H54 (cell line): ENCODE data around the gene PDGFA.

Experiments
- DNase-seq: peaks from one replicate; pipeline ENCODE4 v3.0.0; 2011; ENCODE audit warnings: low spot score, mixed read lengths; ENCODE audit not compliant: insufficient read length
- FAIRE-seq: peaks from 3 replicates; lab custom pipeline; 2011; peaks lifted over from hg19 to GRCh38; lab: Jason Lieb, UNC
- POLR2A ChIP-seq: IDR thresholded peaks from 2 replicates; pipeline ENCODE4 v1.6.1; 2011; ENCODE audit warnings: low read depth, mild to moderate bottlenecking, low read length

PDGFA gene

DNA sequence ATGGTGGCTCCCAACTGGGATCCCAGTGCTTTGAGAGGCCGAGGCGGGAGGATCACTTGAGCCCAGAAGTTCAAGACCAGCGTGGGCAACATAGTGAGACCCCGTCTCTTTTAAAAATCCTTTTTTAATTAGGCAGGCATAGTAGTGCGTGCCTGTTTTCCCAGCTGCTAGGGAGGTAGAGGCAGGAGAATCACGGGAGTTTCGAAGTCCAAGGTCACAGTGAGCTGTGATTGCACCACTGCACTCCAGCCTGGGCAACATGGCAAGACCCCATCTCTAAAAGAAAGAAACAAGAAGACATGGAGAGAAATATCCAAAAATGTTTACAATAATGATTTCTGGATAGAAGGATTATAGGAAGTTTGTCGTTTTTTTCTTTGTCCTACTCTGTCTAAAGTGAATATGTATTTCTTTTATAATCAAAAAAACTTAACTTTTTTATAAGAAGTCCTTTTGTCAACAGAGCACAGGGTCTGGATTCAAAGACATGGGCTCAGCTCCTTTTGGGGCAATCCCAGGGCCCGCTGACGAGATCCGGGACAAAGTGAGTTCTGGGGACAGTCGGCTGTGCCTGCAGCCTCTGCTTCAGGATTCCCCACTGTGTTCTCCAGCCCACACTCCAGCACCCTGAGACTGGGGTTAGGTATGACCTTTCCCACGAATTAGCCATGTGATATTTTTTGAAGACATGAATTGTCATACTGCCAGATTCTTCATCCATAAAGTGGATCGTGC is 45.6 kb downstream of the PDGFA start:
- no peak for FAIRE-seq
- no peak for DNase-seq

DNA sequence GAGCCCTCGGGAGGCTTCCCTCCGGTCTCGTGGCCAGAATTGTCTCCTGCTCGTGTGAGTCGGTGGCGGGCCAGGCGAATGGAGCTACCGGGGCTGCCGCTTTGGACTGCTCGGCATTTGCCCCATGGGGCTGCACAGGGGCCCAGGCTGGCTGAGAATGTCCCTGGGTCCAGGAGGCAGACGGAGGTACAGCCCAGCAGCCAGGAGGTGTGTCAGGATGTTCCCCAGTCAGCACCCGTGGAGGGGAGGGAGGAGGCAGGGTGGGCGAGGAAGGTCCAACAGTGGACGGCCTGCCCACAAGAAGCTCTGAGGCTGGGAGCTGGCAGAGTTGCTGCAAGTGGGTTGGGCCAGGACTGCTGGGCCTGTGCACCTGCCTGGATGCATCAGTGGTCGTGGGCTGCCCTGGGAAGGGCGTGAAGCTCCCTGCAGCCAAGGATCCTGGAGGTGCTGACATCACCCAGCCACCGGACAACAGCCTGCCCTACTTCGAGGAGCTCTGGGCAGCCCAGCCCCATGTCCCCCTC is 46.4 kb downstream of the PDGFA start:
- FAIRE-seq (no peak), DNase-seq (no peak)
- TF ChIP-seq POLR2A = no peak

More for the DNA sequence above, 45.6 kb downstream of the PDGFA start:
- no peak for TF ChIP-seq POLR2A

- DNase-seq (no peak), FAIRE-seq (no peak)
- TF ChIP-seq POLR2A = no peak
Measured at GRCh38 chr7:472640-472957, 47.0 kb downstream of the PDGFA start.

DNA sequence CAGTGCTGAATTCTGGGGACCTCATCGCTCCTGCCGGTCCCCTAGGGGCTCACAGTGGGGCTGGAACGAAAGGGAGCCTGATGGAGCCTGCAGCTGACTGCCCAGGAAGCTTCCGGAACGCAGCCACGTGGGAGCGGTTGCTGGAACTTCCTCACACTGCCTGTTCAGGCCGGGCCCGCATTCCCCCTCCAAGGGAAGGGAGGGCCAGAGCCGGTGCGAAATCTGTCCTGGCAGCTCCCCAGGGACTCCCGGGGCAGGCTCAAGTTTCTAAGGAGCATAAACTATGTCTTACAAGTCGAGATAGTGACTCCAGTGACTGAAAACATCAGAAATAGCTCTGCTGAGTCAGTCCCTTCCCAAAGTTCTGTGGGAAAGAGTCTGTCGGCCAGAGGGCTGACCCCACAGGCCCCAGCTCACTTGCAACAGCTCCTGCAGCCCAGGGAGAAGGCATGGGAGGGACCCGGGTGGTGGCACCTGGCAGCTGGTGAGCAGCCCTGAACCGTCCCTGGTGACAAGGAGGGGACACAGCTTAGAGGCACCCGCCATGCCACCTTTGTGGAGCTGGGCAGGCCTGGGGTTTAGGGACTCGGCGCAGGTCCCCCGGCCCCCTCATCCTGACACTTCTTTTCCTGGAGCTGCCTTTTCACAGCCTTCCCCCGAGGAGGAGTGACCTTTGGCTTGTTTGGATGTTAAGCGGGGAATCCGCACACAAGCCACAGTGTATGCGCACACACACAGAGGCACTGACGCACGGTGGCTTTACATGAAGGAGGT is 47.6 kb downstream of the PDGFA start:
- TF ChIP-seq POLR2A = no peak; the same call in 1 of the 2 replicates
- DNase-seq = peak; percentile 94
- no peak for FAIRE-seq

GRCh38 chr7:471191-471865 is 48.3 kb downstream of the PDGFA start:
- TF ChIP-seq POLR2A = no peak
- no peak for DNase-seq
- no peak for FAIRE-seq

DNA sequence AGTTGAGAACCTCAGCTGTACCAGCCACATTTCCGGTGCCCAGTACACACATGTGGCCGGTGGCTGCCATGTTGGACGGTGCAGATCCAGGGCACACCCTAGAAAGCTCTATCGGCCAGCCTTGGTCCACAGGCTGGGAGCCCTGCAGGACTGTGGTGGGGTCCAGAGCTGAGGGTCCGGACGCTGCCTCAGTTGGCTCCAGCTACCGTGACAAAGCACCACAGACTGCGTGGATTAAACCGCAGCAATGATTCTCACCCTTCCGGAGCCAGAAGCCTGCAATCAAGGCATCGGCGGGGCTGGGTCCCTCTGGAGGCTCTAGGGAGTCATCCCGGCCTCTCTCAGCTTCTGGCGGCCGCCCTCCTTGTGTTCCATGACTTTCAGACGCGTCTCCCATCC is 50.1 kb downstream of the PDGFA start:
- no peak for FAIRE-seq
- no peak for TF ChIP-seq POLR2A
- no peak for DNase-seq

- DNase-seq = no peak
- FAIRE-seq = no peak
- no peak for TF ChIP-seq POLR2A
Measured at GRCh38 chr7:468681-469562, 50.7 kb downstream of the PDGFA start.

- DNase-seq (no peak), FAIRE-seq (no peak)
- 0 out of 2 replicates have a peak, but pooled peaks have one; percentile 10 for TF ChIP-seq POLR2A
Measured at GRCh38 chr7:467856-468545, 51.6 kb downstream of the PDGFA start.

DNA sequence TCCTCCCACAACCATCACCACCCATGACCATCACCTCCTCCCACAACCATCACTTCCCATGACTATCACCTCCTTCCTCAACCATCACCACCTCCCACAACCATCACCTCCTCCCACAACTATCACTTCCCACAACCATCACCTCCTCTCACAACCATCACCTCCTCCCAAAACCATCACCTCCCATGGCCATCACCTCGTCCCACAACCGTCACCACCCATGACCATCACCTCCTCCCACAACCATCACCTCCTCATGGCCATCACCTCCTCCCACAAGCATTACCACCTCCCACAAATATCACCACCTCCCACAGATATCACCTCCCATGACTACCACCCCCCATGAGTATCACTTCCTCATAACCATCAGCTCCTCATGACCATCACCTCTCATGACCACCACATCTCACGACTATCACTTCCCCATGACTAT is 52.2 kb downstream of the PDGFA start:
- no peak for TF ChIP-seq POLR2A
- FAIRE-seq (no peak), DNase-seq (no peak)

DNA sequence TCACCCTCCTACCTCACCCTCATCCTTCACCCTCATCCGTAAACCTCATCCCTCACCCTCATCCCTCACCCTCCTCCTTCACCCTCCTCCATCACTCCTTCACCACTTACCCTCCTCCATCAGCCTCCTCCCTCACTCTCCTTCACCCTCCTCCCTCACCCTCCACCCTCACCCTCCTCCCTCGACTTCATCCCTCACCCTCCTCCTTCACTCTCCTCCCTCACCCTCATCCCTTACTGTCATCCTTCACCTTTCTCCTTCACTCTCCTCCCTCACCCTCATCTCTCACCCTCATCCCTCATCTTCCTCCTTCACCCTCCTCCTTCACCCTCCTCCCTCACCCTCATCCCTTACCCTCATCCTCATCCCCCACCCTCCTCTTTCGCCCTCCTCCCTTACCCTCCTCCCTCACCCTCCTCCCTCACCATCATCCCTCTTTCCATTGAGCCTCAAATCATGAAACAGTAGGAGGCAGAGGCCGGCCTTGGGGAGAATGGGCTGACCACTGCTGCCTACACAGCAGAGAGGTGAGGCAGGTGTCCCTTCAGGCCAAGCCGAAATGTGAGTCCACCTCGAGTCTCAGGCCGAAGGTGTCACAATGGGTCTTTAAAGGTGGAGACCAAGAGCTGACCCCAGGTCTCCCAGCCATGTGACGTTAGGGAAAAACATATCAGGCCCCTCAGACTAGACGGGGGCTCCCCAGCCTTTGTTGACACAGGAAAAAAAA is 53.0 kb downstream of the PDGFA start:
- DNase-seq (no peak), FAIRE-seq (no peak)
- TF ChIP-seq POLR2A = no peak

DNA sequence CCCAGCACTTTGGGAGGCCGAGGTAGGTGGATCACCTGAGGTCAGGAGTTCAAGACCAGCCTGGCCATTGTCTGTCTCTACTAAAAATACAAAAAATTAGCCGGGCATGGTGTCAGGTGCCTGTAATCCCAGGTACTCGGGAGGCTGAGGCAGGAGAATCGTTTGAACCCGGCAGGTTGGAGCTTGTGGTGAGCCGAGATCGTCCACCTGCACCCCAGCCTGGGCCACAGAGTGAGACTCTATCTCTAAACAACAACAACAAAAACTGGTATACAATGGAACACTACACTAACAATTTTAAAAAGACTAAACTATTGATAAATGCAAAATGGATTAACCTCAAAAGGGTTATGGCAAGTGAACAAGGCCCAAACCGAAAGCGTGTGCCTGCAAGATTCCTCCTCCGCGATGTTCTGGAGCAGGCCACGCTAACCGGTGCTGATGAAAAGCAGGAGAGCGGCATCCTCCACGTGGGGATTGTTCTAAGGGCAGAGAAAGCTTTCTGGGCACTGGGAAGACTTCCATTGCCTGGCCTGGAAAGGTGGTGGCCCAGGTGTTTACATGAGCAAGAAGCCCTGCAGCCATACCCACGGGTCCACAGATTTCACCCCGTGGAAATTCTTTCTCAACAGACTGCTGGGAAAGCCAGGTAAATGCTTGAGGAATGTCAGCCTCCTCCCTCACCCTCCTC is 53.8 kb downstream of the PDGFA start:
- DNase-seq (no peak), FAIRE-seq (no peak)
- TF ChIP-seq POLR2A = no peak
